Keratinocyte (primary cell): ENCODE data around the gene THTPA. TPM values are rescaled to one million over a fixed set of nuclear protein-coding genes. Genes with fewer than 3 reads are reported as not detected.

ENCODE experiments used
- DNase-seq: peaks from one replicate; pipeline ENCODE4 v3.0.0-alpha.2; 2011; ENCODE audit warnings: low read depth, missing footprints, low spot score
- FAIRE-seq: peaks from 2 replicates; lab custom pipeline; 2011; peaks lifted over from hg19 to GRCh38; lab: Jason Lieb, UNC
- H2AFZ ChIP-seq: 2 replicates; pipeline ENCODE4 v1.6.0; 2012; ENCODE audit warnings: low read length, control low read depth, inconsistent platforms; ENCODE audit not compliant: control insufficient read depth
- H3K27ac ChIP-seq: 2 replicates; pipeline ENCODE4 v1.5.1; 2011; ENCODE audit warnings: low read length; ENCODE audit not compliant: control insufficient read depth, insufficient read depth
- H3K27me3 ChIP-seq: 3 replicates; pipeline ENCODE4 v1.6.0; 2011; ENCODE audit warnings: low read length; ENCODE audit not compliant: control insufficient read depth, insufficient read depth; ENCODE audit errors: extremely low read depth
- H3K36me3 ChIP-seq, 2 experiments: 2 replicates in 1 of 2; 3 replicates in 1 of 2; pipeline ENCODE4 v1.5.1; 2011; ENCODE audit warnings: low read length in 2 of 2, mild to moderate bottlenecking in 1 of 2; ENCODE audit not compliant: control insufficient read depth in 2 of 2, insufficient read depth in 2 of 2; ENCODE audit errors: extremely low read depth in 1 of 2
- H3K4me1 ChIP-seq: 3 replicates; pipeline ENCODE4 v1.5.1; 2011; ENCODE audit warnings: low read length; ENCODE audit not compliant: control insufficient read depth, insufficient read depth; ENCODE audit errors: extremely low read depth
- H3K4me2 ChIP-seq: 3 replicates; pipeline ENCODE4 v1.6.0; 2011; ENCODE audit warnings: low read depth, low read length; ENCODE audit not compliant: control insufficient read depth, insufficient read depth; ENCODE audit errors: extremely low read depth
- H3K4me3 ChIP-seq, 3 experiments: fragments of 200-600 bp in 1 of 3; sonication (generic) in 1 of 3; 2 replicates in 2 of 3; 3 replicates in 1 of 3; pipeline ENCODE4 v1.5.1; 2011 to 2016; ENCODE audit warnings: low read length in 3 of 3, mild to moderate bottlenecking in 3 of 3, control low read depth in 2 of 3, inconsistent platforms in 1 of 3, low read depth in 1 of 3, mixed read lengths in 1 of 3, mixed run types in 1 of 3, moderate library complexity in 1 of 3; ENCODE audit not compliant: control insufficient read depth in 2 of 3, insufficient read depth in 2 of 3; ENCODE audit errors: extremely low read depth in 1 of 3
- H3K79me2 ChIP-seq: 2 replicates; pipeline ENCODE4 v1.6.0; 2012; ENCODE audit warnings: low read length; ENCODE audit not compliant: control insufficient read depth, insufficient read depth
- H3K9ac ChIP-seq: 3 replicates; pipeline ENCODE4 v1.6.0; 2011; ENCODE audit warnings: low read length; ENCODE audit not compliant: control insufficient read depth, insufficient read depth; ENCODE audit errors: extremely low read depth
- H3K9me1 ChIP-seq: 3 replicates; pipeline ENCODE4 v1.6.0; 2011; ENCODE audit warnings: low read length; ENCODE audit not compliant: control insufficient read depth, insufficient read depth; ENCODE audit errors: extremely low read depth
- H3K9me3 ChIP-seq: 2 replicates; pipeline ENCODE4 v1.5.1; 2012; ENCODE audit warnings: low read depth, low read length; ENCODE audit not compliant: control insufficient read depth
- H4K20me1 ChIP-seq: 3 replicates; pipeline ENCODE4 v1.6.0; 2011; ENCODE audit warnings: low read length; ENCODE audit not compliant: control insufficient read depth, insufficient read depth; ENCODE audit errors: extremely low read depth
- EZH2 ChIP-seq: IDR thresholded peaks from one replicate; pipeline ENCODE4 v1.6.1; 2012; ENCODE audit warnings: inconsistent platforms, mild to moderate bottlenecking, low read length, moderate library complexity
- dilution Hi-C: fragments of 300-500 bp; cut with MboI; formaldehyde crosslinking; loops from one replicate; pipeline ENCODE4 v1.7.0; 2020; ENCODE audit warnings: low sequenced_read_pairs; ENCODE audit not compliant: extremely low pct_ligation_motif_present
- polyA plus RNA-seq, 5 experiments: library from polyadenylated mRNA; depleted of rRNA in 3 of 5; stranded (reverse) in 3 of 5; stranded (forward) in 1 of 5; unstranded in 1 of 5; fragments of >200 nt; gene quantifications; 1 replicate in 1 of 5; 2 replicates in 3 of 5; 3 replicates in 1 of 5; pipeline versions ENCODE4 v1.2.1 to v1.2.3, GENCODE V29; 2011 to 2012; ENCODE audit warnings: missing spikeins in 2 of 5, low read depth in 1 of 5, low replicate concordance in 1 of 5
- TF ChIP-seq, protein P1 (sequence below), 3 experiments: IDR thresholded peaks in 1 of 3; conservative IDR thresholded peaks in 1 of 3; optimal IDR thresholded peaks in 1 of 3; 2 replicates in 2 of 3; 3 replicates in 1 of 3; pipeline versions ENCODE3 to v1.5.1; 2011; ENCODE audit warnings: low read length in 3 of 3, mild to moderate bottlenecking in 3 of 3, moderate library complexity in 2 of 3, control low read depth in 1 of 3, inconsistent platforms in 1 of 3; ENCODE audit not compliant: insufficient read depth in 2 of 3; ENCODE audit errors: extremely low read depth in 1 of 3

The THTPA gene
- polyA plus RNA-seq, 1 donor (not counting 4 experiments of a cell fraction or from before 2014, with no cell fraction given), result 3.2 TPM

DNA sequence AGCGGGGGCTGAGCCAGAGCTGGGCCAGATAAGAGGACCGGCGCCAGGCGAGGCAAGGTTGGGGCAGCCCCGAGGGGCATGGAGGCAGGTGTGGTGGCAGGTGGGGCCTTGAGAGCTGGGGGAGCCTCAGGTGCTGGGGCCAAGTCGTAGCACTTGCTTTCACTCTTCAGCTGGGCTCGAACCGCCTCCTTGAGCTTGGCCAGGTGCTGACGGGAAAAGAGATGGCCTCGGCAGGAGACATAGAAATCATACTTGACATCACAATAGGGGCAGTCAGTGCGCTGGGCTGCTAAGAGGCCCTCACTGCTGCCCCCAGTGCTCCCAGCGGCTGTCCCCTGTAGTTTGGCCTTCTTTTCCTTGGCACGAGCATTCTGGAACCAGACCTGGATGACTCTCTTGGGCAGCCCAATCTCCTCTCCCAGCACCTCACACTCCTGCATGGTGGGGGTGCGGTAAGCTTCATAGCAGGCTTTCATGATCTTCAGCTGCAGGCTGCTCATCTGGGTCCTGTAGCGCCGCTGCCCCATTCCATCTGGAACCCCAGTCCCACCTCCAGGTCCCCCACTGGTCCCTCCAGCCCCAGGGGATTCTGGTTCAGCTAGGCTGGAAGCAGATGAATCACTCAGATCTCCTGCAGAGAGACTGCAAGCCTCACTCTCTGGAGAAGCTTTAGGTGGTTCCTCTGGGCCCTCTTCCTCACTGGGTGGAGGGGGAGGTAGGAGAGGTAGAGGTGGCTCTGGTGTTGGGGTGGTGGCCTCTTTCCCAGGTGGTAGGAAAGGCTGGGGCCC, 32.6 kb upstream of the THTPA start:
- H3K4me3 ChIP-seq, result no peak overlapping the region
- H3K9me1 ChIP-seq, result no peaks in the 10 kb centered on the region
- no peak overlapping the region for H3K9ac ChIP-seq
- no peak for TF ChIP-seq EZH2
- TF ChIP-seq, protein P1, sequence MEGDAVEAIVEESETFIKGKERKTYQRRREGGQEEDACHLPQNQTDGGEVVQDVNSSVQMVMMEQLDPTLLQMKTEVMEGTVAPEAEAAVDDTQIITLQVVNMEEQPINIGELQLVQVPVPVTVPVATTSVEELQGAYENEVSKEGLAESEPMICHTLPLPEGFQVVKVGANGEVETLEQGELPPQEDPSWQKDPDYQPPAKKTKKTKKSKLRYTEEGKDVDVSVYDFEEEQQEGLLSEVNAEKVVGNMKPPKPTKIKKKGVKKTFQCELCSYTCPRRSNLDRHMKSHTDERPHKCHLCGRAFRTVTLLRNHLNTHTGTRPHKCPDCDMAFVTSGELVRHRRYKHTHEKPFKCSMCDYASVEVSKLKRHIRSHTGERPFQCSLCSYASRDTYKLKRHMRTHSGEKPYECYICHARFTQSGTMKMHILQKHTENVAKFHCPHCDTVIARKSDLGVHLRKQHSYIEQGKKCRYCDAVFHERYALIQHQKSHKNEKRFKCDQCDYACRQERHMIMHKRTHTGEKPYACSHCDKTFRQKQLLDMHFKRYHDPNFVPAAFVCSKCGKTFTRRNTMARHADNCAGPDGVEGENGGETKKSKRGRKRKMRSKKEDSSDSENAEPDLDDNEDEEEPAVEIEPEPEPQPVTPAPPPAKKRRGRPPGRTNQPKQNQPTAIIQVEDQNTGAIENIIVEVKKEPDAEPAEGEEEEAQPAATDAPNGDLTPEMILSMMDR (optimal IDR thresholded peaks at IDR 0.05 in 1 of 3, IDR thresholded peaks at IDR 0.05 in 1 of 3, conservative IDR thresholded peaks at IDR 0.05 in 1 of 3; ENCODE audit: extremely low read depth in 1 of 3, insufficient read depth in 2 of 3, low read length in 3 of 3), result no peak
- no peak overlapping the region for H2AFZ ChIP-seq
- H4K20me1 ChIP-seq, result no peaks in the 10 kb centered on the region
- H3K4me2 ChIP-seq, result no peak overlapping the region
- no peaks in the 10 kb centered on the region for H3K27me3 ChIP-seq
- dilution Hi-C loops, result no loop called here
- H3K36me3 ChIP-seq, result peaks cover 0 to 3% of the 10 kb centered on the region in 2 experiments
- no peaks in the 10 kb centered on the region for H3K79me2 ChIP-seq
- no peaks in the 10 kb centered on the region for H3K9me3 ChIP-seq
- H3K27ac ChIP-seq, result no peak overlapping the region
- H3K4me1 ChIP-seq, result no peaks in the 10 kb centered on the region
- DNase-seq, result no peak
- FAIRE-seq, result no peak

DNA sequence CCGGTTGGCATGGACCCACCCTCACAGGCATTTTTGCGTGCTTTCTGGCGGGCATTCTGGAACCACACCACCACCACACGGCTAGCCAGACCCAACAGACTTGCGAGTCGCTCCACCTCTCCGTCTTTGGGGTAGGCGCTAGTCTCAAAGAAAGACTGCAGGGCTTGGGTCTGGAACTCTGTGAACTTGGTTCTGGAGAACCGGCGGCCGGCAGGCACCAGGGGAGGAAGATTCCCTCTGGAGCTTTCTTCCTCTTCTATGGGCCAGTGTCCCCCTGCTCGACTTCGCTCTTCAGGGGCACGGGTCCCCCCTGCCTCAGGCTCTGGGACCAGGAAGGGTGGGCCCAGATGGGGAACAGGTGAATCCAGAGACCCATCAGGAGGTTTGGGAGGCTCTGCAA, 31.1 kb upstream of the THTPA start:
- H2AFZ ChIP-seq, result no peak overlapping the region
- TF ChIP-seq EZH2, result no peak
- TF ChIP-seq, protein P1 (optimal IDR thresholded peaks at IDR 0.05 in 1 of 3, IDR thresholded peaks at IDR 0.05 in 1 of 3, conservative IDR thresholded peaks at IDR 0.05 in 1 of 3; ENCODE audit: extremely low read depth in 1 of 3, insufficient read depth in 2 of 3, low read length in 3 of 3), result no peak
- DNase-seq (no peak), FAIRE-seq (no peak)
- H3K9me3 ChIP-seq, result no peaks in the 10 kb centered on the region
- H3K27ac ChIP-seq, result no peak overlapping the region
- peaks cover 0 to 3% of the 10 kb centered on the region in 2 experiments for H3K36me3 ChIP-seq
- no peaks in the 10 kb centered on the region for H4K20me1 ChIP-seq
- H3K4me3 ChIP-seq, result no peak overlapping the region
- dilution Hi-C loops, result no loop called here
- H3K4me1 ChIP-seq, result no peaks in the 10 kb centered on the region
- no peak overlapping the region for H3K9ac ChIP-seq
- H3K4me2 ChIP-seq, result no peak overlapping the region
- no peaks in the 10 kb centered on the region for H3K27me3 ChIP-seq
- no peaks in the 10 kb centered on the region for H3K9me1 ChIP-seq
- H3K79me2 ChIP-seq, result no peaks in the 10 kb centered on the region
